Erythroblast (primary cell): ENCODE data around the gene TNFSF8.

Experiments
- GATA1 ChIP-seq: IDR thresholded peaks from 2 replicates; pipeline ENCODE4 v1.6.1; 2011; ENCODE audit warnings: low read depth, mild to moderate bottlenecking, control low read depth, low read length, moderate library complexity
- POLR2A ChIP-seq: IDR thresholded peaks from 2 replicates; pipeline ENCODE4 v1.6.1; 2011; ENCODE audit warnings: mild to moderate bottlenecking, low read length

DNA sequence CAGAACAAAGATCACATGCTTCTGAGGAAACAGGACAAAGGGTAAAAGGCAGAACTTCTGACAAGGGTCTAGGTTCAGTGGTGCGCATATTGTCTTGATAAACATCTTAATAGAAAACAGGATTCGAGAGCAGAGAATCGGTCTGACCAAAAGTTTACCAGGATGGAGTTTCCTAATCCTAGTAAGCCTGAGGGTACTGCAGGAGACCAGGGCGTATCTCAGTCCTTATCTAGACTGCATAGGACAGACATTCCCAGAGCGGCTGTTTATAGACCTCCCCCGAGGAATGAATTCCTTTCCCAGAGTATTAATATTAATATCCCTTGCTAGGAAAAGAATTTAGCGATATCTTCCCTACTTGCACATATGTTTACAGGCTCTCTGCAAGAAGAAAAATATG is 32.4 kb upstream of the TNFSF8 start:
- TF ChIP-seq POLR2A (no peak), GATA1 (no peak)
